OCI-LY7 (cell line): ENCODE results near the gene NSL1. TPM values are rescaled to one million over a fixed set of nuclear protein-coding genes. Genes with fewer than 3 reads are reported as not detected.
"Not testable (repeated sequence)": the region's sequence is repeated elsewhere in the genome, so short reads cannot be mapped to it uniquely, and the experiment has no call there.

Experiments
- BruUV-seq: library from RNA; stranded (reverse); fragments of 400-500 nt; replicated peaks from 2 replicates; lab custom pipeline; 2021; lab: Mats Ljungman, UMichigan
- CTCF ChIA-PET: fragments of 300-600 bp; sonication (Branson Sonifier 250); formaldehyde crosslinking; loops from one replicate; lab custom pipeline; 2022; ENCODE audit warnings: antibody characterized with exemption; ENCODE audit not compliant: unreplicated experiment; lab: Charles Lee
- POLR2A ChIA-PET: fragments of 300-600 bp; sonication (Branson Sonifier 250); formaldehyde crosslinking; loops from one replicate; lab custom pipeline; 2022; ENCODE audit warnings: antibody characterized with exemption; lab: Charles Lee
- DNase-seq: peaks from one replicate; pipeline ENCODE4 v3.0.0-alpha.2; 2015; ENCODE audit warnings: low spot score
- H2AFZ ChIP-seq: fragments of 200-600 bp; sonication (generic), shearing (Covaris generic); 2 replicates; pipeline ENCODE4 v1.6.1; 2014; ENCODE audit warnings: mild to moderate bottlenecking, antibody characterized with exemption, low read length, moderate library complexity
- H3K27ac ChIP-seq: fragments of 200-600 bp; sonication (generic); 2 replicates; pipeline ENCODE4 v1.5.1; 2014; ENCODE audit warnings: mixed run types, low read depth, mild to moderate bottlenecking, moderate library complexity, low read length, inconsistent platforms; ENCODE audit not compliant: poor library complexity, severe bottlenecking
- H3K36me3 ChIP-seq: fragments of 200-600 bp; sonication (generic); 2 replicates; pipeline ENCODE4 v1.6.1; 2014; ENCODE audit warnings: mild to moderate bottlenecking, antibody characterized with exemption, low read length, moderate library complexity, mixed read lengths; ENCODE audit not compliant: insufficient read depth
- H3K4me1 ChIP-seq: fragments of 200-600 bp; sonication (generic); 2 replicates; pipeline ENCODE4 v1.5.1; 2014; ENCODE audit warnings: mild to moderate bottlenecking, low read length; ENCODE audit not compliant: insufficient read depth, poor library complexity, severe bottlenecking
- H3K4me2 ChIP-seq: fragments of 200-600 bp; sonication (generic); 2 replicates; pipeline ENCODE4 v1.6.1; 2014; ENCODE audit warnings: mild to moderate bottlenecking, low read length
- H3K4me3 ChIP-seq: fragments of 200-600 bp; sonication (generic); 2 replicates; pipeline ENCODE4 v1.5.1; 2014; ENCODE audit warnings: mild to moderate bottlenecking, low read depth, low read length; ENCODE audit not compliant: poor library complexity, severe bottlenecking
- H3K79me2 ChIP-seq: fragments of 200-600 bp; sonication (generic); 2 replicates; pipeline ENCODE4 v1.6.1; 2016; ENCODE audit warnings: low read depth, mild to moderate bottlenecking, low read length, moderate library complexity, mixed read lengths; ENCODE audit not compliant: insufficient read depth
- H3K9me2 ChIP-seq: fragments of 200-600 bp; sonication (generic); 2 replicates; pipeline ENCODE4 v1.6.1; 2016; ENCODE audit warnings: mild to moderate bottlenecking, low read length, mixed read lengths; ENCODE audit not compliant: insufficient read depth
- H3K9me3 ChIP-seq: fragments of 200-600 bp; sonication (generic); 2 replicates; pipeline ENCODE4 v1.6.1; 2014; ENCODE audit warnings: mild to moderate bottlenecking, mixed run types, low read length, mixed read lengths
- H4K20me1 ChIP-seq: fragments of 200-600 bp; sonication (generic); 2 replicates; pipeline ENCODE4 v1.6.1; 2014; ENCODE audit warnings: mild to moderate bottlenecking, antibody characterized with exemption, low read length, moderate library complexity, mixed read lengths; ENCODE audit not compliant: insufficient read depth
- CTCF ChIP-seq: fragments of 200-600 bp; sonication (generic); conservative IDR thresholded peaks from 2 replicates; pipeline ENCODE4 v1.5.1; 2014; ENCODE audit warnings: mild to moderate bottlenecking, antibody characterized with exemption, low read length, moderate library complexity, mixed read lengths
- EZH2phosphoT487 ChIP-seq: fragments of 200-600 bp; sonication (generic); IDR thresholded peaks from 2 replicates; pipeline ENCODE4 v1.6.1; 2018; ENCODE audit warnings: low read depth, borderline replicate concordance, mild to moderate bottlenecking, mixed run types, antibody characterized with exemption, low read length, moderate library complexity, mixed read lengths
- intact Hi-C: fragments of 100-400 bp; cut with micrococcal nuclease; formaldehyde crosslinking; loops from one replicate; pipeline ENCODE4 v1.10.0; 2022; ENCODE audit not compliant: unreplicated experiment
- total RNA-seq, 2 experiments: library from RNA; depleted of rRNA in 1 of 2; stranded (reverse); fragments of >200 nt in 1 of 2; shearing (Covaris generic) in 1 of 2; gene quantifications; 2 replicates each; pipeline ENCODE4 v1.2.3, GENCODE V29; 2014 to 2022

NSL1 gene
- total RNA-seq, 2 experiments from 2014 or later = 66.8 to 70.9 TPM

- BruUV-seq = no TSS peak
- Histone ChIP-seq H3K4me1 (no peaks in the 10 kb centered on the region), H3K79me2 (no peaks in the 10 kb centered on the region), H3K9me2 (no peaks in the 10 kb centered on the region), H3K36me3 (peaks cover 11% of the 10 kb centered on the region; the same call in 1 of the 2 replicates), H2AFZ (no peak overlapping the region), H3K9me3 (no peaks in the 10 kb centered on the region), H3K27ac (no peak overlapping the region), H3K4me2 (no peak overlapping the region), H4K20me1 (no peaks in the 10 kb centered on the region), H3K4me3 (no peak overlapping the region)
- CTCF ChIA-PET = no interaction called here
- no peak for TF ChIP-seq CTCF
- TF ChIP-seq EZH2phosphoT487 = no peak
- no peak for DNase-seq
- POLR2A ChIA-PET = interaction anchor here (0.7 to 1.4 kb wide), 2 partner anchors 17 to 70 kb away, joined by 3 read pairs; no protein-coding TSS in a partner anchor
- intact Hi-C loops = no loop called here
Measured at GRCh38 chr1:212727386-212728181, 64.0 kb downstream of the NSL1 start.

GRCh38 chr1:212724679-212725078, 66.9 kb downstream of the NSL1 start:
- H2AFZ ChIP-seq, H3K4me1 ChIP-seq, H4K20me1 ChIP-seq, H3K36me3 ChIP-seq, BruUV-seq, H3K79me2 ChIP-seq, DNase-seq, H3K9me2 ChIP-seq, CTCF ChIA-PET, H3K27ac ChIP-seq, intact Hi-C loops, H3K4me2 ChIP-seq, H3K9me3 ChIP-seq, H3K4me3 ChIP-seq, POLR2A ChIA-PET: not testable (repeated sequence)

- Histone ChIP-seq H2AFZ (no peak overlapping the region), H4K20me1 (no peaks in the 10 kb centered on the region), H3K36me3 (peaks cover 2% of the 10 kb centered on the region; the same call in 1 of the 2 replicates), H3K4me3 (no peak overlapping the region), H3K9me3 (no peaks in the 10 kb centered on the region), H3K9me2 (no peaks in the 10 kb centered on the region), H3K79me2 (no peaks in the 10 kb centered on the region), H3K4me1 (no peaks in the 10 kb centered on the region), H3K27ac (no peak overlapping the region), H3K4me2 (no peak overlapping the region)
- no peak for DNase-seq
- no peak for TF ChIP-seq CTCF
- TF ChIP-seq EZH2phosphoT487 = no peak
- CTCF ChIA-PET = no interaction called here
- POLR2A ChIA-PET = interaction anchor here (0.7 kb wide), 2 partner anchors 9 to 21 kb away, joined by 3 read pairs; no protein-coding TSS in a partner anchor
- no TSS peak for BruUV-seq
- intact Hi-C loops = no loop called here
Measured at GRCh38 chr1:212722270-212722957, 69.2 kb downstream of the NSL1 start.
